Measurements from ENCODE around the gene ATG13.

Gene ATG13

DNA sequence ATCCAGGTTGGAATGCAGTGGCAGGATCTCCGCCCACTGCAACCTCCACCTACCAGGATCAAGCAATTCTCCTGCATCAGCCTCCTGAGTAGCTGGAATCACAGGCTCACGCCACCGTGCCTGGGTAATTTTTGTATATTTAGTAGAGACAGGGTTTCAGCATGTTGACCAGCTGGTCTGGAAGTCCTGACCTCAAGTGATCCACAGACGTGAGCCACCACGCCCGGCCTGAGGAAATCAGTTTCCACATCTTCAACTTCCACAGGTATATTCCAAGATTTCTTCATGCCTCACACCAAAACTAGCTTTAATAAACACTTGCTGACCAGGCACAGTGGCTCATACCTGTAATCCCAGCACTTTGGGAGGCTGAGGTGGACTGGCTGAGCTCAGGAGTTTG, 8.0 kb upstream of the ATG13 start:
- no peak for DNase-seq

DNA sequence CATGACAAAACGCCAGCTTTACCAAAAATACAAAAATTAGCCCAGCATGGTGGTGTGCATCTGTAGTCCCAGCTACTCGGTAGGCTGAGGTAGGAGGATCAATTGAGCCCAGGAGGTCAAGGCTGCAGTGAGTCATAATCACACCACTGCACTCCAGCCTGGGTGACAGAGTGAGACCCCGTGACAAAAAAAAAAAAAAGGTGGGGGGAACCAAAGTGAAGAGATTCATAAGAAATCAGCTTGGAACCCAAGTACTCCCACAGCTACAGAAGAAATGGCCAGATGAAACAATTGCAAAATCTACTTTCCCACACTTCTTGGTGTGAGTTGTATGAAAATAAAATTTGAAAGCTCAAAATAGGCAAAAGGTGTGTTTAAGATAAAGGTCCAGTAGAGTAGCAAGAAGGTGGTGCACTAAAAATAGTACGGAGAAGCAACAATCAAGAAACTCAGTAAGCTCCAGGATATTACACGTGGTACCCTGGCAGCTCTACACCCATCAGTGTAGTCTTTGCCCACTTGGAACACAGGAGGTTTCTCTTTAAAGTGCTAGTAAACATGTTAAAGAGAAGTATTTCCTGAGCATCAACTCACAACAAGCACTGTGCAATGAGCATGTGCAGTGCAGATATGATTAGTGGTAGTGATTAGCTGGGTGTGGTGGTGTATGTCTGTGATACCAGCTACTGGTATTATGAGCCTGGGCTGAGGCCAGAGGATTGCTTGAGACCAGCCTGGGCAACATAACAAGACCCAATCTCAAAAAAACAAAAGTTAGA, 5.6 kb upstream of the ATG13 start:
- DNase-seq: no peak

DNA sequence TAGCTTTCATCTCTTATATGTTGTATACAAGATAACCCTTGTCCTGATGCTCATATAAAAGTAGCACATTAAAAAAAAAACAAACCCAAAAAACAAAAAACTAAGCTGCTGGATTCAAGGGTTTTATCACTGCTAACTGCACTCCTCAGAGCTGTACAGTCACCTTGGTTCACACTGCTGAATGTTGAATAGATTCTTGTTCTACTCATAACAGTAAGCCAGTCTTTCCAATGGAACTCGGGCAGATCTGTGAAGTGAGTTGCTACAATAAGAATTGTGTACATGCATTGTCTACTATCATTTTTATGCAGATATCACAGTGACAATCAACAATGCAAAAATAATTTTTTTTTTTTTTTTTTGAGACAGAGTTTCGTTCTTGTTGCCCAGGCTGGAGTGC, 5.0 kb upstream of the ATG13 start:
- DNase-seq: no peak

DNA sequence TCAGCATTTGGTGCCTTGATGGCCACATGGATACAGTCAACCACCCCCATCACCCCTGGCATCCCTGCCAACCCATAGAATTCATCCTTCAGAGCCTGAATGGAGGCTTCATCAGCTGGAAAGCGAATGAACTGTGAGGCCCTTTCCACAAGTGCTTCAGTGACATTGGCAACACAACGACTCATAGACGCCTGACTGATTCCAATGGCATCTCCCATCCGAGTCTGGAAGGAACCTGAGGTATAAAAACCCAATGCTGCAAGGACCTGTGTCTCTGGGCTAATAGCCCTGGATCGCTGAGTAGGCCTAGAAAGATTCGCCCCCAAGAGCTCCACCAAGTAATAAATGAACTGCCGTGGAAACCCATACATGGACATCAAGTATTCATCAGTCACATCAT, 1.6 kb upstream of the ATG13 start:
- no peak for DNase-seq

DNA sequence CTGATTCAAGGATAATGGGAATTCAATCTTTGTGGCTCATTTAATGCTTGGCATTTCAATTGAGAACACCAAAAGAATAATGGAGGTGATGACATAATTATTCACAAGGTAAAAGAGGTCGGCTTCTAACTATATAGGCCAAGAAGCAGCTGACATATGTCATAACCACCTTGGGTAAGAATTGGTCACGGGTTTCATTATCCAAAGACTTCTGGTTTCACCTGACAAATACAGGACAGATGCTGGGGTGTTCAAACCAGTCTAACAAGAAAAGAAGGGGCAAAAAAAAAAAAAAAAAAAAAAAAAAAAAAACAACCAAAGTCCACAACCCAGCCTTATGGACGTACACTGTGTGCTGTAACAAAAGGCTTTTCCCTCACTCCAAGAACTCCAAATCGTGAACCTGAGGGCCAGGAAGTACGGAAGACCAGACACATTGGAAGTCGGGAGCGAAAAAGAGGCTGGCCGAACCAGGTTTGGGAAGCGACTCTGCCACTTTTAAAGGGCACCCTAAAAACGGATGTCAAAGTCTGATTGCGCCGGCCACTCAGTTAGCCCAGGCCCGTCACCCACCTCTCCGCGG, 711 bp upstream of the ATG13 start:
- peak; percentile 0 for DNase-seq

DNA sequence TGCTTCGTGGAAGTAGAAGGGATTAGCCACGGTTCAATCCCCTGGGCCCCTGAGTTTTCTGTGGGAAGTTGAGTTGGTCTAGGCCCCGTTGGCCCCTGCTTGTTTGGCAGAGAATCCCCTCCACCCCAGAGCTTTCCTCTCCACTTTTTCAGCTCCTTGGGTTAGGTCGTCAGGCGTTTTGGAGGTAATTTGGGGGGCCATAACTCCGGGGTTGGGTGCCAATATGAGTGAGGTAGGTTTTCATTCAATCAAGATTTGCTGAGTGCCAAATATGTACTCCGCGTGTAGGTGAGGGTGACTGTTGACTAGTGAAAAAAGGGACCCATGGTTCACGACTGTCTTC, 590 bp downstream of the ATG13 start:
- DNase-seq: no peak

DNA sequence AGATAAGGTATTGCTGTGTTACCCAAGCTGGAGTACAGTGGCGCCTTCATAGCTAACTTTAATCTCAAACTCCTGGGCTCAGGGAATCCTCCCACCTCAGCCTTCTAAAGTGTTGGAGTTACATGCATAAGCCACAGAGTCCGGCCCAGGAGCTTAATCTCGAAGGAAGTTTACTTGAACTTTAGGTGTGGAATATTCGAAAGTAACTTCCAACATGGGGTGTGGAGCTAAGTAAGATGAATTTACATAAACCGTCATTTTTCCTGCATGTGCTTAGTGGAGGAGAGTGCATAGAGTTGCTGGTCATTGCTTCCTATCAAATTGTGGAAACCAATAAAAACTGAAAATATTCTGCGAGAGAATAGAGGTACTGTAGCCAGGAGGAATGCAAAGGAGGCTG, 1.5 kb downstream of the ATG13 start:
- no peak for DNase-seq

DNA sequence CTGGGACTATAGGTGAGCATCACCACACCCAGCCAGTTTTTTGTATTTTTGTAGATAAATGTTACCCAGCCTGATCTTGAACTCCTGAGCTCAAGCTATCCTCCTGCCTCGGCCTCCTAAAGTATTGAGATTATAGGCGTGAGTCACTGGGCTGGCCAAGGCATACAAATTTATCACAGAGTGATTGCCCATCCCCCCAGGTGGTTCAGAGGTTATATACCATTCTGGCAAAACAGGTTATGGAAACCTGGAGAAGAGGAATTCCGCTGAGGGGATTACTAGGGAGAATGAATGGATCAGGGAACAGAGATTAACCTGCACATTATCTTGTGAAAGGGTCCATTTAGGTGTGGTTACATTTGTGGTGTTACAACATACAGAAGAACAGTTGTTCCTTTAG, 8.1 kb downstream of the ATG13 start:
- DNase-seq: no peak

DNA sequence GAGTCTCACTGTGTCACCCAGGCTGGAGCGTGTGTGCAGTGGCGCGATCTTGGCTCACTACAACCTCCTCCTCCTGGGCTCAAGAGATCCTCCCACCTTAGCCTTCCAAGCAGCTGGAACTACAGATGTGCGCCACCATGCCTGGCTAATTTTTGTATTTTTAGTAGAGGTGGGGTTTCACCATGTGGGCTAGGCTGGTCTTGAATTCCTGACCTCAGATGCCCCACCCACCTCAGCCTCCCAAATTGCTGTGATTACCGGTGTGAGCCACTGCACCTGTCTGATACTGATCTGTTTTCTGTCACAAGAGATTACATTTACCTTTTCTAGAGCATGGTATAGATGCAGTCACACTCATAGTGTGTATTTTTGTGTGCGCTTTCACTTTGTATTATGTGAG, 11.6 kb downstream of the ATG13 start:
- DNase-seq: no peak

DNA sequence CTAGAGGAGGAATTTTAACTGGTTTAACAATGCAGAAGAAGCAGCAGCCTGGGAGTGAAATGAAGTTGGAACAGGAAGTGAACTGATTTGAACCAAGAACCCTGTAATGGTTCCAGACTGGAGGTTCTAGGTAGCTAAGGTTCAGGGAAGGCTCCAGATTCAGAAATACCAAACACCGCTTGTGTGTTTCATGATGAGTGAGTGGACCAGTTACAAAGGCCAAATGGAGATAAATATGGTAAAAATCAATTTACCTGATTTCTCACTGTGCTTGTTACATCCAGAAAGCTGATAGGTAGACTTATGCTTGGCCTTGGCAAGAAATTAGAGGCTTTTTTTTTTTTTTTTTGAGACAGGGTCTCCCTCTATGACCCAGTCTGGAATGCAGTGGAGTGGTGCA, 12.9 kb downstream of the ATG13 start:
- no peak for DNase-seq

DNA sequence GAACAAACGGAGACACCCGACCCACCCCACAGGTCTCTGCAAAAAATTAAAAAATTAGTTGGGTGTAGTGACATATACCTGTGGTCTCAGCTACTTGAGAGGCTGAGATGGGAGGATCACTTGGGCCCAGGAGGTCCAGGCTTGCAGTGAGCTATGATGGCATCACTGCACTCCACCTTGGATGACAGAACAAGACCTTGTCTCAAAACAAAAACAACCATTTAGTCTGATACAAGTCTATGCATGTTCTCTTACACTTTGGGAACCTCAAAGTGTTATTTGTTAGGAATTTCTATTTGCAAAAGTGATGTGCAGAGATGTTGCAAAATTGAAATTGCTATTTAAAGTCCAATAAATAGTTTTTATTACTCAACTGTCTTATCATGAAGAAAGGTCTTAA, 14.3 kb downstream of the ATG13 start:
- DNase-seq: no peak

DNA sequence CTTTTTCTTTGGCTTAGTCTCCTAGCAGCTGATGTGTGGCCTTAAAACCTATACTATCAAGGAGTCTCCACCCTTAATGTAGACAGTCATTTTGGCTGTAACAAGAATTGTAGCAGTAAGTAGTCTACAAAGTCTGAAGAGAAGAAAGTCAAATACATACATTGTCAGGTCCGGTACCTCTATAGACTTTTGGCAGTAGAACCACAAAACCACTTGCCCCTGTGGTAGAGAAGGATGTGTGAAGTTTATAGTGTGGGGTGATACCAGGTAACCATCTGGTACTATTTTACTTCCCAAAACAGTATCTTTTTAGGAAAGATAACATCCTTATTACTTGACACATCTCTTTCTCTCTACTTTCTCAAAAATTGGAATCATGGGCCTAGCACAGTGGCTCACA, 15.1 kb downstream of the ATG13 start:
- DNase-seq: no peak

DNA sequence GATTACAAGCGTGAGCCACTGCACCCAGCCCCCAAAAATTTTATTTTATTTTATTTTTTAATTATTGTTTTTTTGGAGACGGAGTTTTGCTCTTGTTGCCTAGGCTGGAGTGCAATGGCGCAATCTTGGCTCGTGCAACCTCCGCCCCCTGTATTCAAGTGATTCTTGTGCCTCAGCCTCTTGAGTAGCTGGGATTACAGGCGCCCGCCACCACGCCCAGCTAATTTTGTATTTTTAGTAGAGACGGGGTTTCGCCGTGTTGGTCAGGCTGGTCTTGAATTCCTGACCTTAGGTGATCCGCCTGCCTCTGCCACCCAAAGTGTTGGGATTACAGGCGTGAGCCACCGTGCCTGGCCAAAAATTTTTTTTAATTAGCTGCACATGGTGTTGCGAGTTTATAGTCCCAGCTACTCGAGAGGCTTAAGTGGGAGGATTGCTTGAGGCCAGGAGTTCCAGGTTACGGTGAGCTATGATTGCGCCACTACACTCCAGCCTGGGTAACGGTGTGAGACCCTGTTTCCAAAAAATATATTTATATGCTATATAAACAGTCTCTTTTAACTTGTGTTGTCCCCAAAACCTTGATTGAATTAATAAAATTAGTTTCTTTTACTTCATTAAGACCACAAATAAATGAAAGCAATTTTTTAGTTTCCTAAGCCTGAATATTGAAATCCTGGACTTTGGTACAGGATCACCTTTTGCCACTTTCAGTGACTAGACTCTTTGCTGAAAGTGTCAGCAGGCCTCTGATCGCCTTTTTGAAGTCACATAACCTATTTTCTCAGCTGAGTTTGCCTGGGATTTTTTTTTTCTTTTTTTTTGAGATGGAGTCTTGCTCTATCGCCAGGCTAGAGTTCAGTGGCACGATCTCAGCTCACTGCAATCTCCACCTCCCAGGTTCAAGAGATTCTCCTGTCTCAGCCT, 16.2 kb downstream of the ATG13 start:
- DNase-seq: no peak

DNA sequence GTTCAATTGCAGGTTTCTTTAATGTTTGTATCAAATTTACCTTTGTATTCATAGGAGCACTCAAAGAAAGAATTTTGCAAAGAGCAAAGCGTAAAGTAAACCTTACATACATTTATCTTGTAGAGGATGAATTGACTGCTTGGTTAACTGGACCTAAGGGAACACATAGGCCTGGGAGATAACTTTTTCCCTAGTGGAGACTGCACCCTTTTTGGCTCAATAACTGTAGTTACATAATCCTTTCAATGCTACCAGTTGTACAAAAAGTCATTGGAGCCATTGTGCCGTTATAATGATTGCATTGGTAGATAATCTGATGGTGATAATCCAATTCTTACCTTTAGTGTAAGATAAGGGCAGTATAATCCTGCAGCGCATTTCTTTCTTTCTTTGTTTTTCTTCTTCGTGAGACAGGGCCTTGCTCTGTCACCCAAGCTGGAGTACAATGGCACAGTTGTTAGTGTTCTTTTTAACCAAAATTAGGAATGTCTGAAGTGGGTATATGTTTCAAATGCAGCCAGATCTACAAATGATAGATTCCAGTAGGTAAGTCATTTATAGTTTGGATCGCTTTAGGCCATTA, 18.3 kb downstream of the ATG13 start:
- DNase-seq: no peak

DNA sequence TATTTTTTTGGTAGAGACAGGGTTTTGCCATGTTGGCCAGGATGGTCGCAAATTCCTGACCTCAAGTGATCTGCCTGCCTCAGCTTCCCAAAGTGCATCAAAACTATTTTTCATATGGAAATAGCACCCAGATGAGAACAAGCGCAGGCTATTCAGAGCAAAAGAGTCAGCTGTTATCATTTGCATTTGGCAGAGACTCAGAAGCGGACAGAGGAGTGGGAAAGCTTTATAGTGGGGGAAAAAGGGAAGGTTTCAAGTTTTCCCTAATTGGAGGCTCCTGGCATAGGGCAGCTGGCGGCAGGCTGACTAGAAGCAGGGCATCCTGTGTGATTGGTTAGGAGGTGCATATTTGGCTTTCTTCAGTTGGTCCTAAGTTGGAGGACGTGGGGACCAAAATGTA, 20.2 kb downstream of the ATG13 start:
- no peak for DNase-seq

DNA sequence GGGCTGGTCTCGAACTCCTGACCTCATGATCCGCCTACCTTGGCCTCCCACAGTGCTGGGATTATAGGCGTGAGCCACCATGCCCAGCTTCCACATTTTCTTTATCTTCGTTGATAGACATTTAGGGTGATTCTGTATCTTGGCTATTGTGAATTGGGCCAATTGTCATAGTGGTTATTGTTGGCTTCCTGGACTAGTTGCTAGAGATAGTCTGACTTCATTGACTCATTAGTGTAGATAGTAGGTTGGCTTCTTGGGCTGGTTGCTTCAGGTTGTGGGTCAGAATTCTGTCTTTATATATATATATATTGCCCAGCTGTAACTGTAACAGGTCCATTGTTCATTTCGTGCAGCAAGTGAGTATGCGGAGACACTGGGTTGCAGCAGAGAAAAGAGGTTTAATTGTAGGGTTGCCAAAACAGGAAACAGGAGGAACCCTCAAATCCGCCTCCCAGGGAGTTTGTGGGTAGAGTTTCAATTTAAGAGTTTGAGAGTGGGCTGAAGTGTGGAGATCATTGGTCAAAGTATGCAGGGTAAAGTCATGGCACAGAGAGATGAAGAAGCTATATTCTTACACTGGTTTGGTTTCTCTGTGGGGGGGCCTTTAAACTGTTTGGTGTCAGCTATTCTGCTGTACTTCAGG, 22.0 kb downstream of the ATG13 start:
- no peak for DNase-seq

DNA sequence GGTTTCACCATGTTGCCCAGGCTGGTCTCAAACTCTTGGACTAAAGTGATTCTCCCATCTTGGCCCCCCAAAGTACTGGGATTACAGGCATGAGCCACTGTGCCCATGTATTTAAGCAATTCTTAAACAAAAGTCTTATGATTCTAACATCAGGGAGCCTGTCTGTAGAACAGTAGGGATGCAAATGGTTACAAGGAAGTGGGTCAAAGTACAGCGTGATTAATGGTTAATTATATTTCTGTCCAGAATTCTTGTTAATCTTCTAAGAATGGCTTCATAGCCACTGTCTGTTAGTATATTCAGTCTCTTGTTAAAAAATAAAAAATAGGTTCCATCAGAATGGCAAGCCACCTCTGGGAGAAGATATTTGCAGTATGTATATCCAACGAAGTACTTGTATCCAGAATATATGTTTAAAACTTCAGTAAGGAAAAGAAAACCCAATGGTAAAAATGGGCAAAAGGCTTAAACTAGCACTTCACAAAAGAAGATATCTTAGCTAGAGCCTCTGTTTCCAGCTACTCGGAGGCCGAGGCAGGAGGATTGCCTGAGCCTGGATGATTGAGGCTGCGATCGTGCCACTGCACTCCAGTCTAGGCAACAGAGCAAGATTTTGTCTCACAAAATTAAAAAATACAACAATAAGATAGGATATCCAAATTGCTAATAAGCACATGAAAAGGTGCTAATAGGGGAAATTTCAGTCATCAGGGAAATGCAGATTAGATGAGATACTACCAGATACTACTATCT, 22.9 kb downstream of the ATG13 start:
- no peak for DNase-seq

DNA sequence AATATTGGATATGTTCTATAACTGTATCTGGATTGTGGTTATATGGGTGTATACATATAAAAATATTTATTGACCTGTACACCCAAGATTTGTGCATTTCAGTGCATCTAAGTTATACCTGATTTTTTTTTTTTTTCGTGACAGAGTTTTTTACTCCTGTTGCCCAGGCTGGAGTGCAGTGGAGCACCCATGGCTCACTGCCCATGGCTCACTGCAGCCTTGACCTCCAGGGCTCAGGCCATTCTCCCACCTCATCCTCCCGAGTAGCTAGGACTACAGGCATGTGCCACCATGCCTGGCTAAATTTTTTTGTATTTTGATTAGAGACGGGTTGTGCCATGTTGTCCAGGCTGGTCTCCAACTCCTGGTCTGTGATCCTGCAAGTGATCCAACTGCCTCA, 24.3 kb downstream of the ATG13 start:
- no peak for DNase-seq

DNA sequence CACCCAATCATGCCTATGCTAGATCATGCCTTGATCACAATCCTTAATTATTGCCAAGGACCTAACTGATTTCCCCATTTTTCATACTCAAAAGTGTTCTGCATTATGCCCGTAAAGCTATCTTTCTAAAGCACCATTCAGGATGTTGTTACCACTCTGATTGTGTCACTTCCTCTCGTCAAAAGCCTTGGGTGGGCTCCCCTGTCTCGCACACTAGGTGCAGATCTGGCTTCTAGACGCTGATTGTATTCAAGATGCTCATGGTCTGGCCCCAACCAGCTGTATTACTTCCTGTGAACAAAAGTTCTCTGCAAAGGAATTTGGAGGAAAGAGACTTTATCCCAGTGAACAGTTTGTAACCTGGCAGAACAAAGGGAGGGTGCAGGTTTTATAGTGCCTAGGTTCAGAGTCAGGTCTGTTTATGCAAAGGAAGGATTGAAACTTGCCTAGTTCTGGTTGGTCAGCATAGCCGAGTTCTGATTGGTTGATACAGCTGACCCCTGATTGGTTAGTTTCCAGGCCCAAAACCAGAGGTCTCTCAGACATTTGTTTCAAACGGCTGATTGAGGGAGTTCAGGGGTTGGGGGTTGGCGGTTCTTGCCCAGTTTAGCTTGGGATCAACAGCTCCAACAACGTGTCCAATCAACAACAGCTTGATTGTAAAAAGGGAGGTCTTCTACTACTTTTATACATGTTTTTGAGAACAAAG, 25.4 kb downstream of the ATG13 start:
- DNase-seq: no peak

DNA sequence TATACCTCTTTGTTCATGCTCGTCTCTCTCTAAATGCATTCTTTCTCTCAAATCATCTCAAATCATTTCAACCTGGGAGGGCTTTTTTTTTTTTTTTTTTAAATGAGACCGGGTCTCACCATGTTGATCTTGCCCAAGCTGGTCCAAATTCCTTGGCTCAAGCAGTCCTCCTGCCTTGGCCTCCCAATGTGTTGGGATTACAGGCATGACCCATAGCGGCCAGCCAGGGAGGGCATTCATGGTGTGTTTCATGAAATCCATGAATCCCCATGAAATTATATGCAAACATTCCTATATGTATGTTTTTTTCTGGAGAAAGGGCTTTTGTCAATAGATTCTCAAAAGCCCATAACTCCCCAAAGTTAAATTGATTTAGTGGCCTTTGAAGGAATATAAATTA, 26.2 kb downstream of the ATG13 start:
- DNase-seq: no peak

DNA sequence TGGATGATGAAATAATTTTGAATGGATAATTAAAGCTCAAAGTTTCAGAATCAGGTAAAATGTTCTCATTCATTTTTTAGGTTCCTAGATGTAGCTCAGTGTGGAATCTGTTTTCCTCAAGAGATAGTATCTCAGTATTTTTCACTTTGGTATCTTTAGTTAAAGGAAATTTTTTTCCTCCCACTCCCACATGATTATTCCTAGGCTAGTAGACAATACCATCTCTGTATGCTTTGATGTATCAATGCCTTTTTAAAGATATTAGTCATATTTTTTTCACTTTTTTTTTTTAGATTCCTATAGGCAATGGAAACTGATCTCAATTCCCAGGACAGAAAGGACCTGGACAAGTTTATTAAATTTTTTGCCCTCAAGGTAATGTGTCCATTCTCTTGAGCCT, 26.6 kb downstream of the ATG13 start:
- no peak for DNase-seq

All from NCI-H510A treated with DMSO at 0.1 percent for 48 hours (cell line).